Measurements from ENCODE around the gene GLCE. TPM values are rescaled to one million over a fixed set of nuclear protein-coding genes. Genes with fewer than 3 reads are reported as not detected.
"Not testable (repeated sequence)": the region's sequence is repeated elsewhere in the genome, so short reads cannot be mapped to it uniquely, and the experiment has no call there.

The GLCE gene
- total RNA-seq, 2 donors from 2014 or later, result 6.6 to 9.3 TPM

GRCh38 chr15:69149803-69150202, 10.6 kb upstream of the GLCE start:
- Histone ChIP-seq H3K36me3 (replicated peaks in 1 of 2; ENCODE audit: insufficient read depth in 1 of 2, low read depth in 2 of 2) (no peaks in the 10 kb centered on the region), H3K9me3 (no peaks in the 10 kb centered on the region), H3K27me3 (no peaks in the 10 kb centered on the region), H3K4me1 (peaks cover 5% of the 10 kb centered on the region), H3K27ac (no peak overlapping the region), H3K4me3 (no peak overlapping the region)
- intact Hi-C loops (cut with DNase I), result no loop called here
- TF ChIP-seq POLR2A (IDR thresholded peaks at IDR 0.05), result no peak
- no peak for TF ChIP-seq CTCF (IDR thresholded peaks at IDR 0.05)
- no peak for ATAC-seq
- 82 to 84% methylated on average over 2 of the region's 2 CpGs for WGBS, 2 donors
- DNase-seq, result no peak

GRCh38 chr15:69150336-69150735, 10.1 kb upstream of the GLCE start:
- Histone ChIP-seq H3K36me3 (replicated peaks in 1 of 2; ENCODE audit: insufficient read depth in 1 of 2, low read depth in 2 of 2) (no peaks in the 10 kb centered on the region), H3K27me3 (no peaks in the 10 kb centered on the region), H3K27ac (no peak overlapping the region), H3K9me3 (no peaks in the 10 kb centered on the region), H3K4me3 (no peak overlapping the region), H3K4me1 (peaks cover 5% of the 10 kb centered on the region)
- WGBS, 2 donors, result 82 to 89% methylated on average over 3 of the region's 3 CpGs
- DNase-seq (no peak), ATAC-seq (no peak)
- TF ChIP-seq POLR2A (IDR thresholded peaks at IDR 0.05) (no peak), CTCF (IDR thresholded peaks at IDR 0.05) (no peak)
- intact Hi-C loops (cut with DNase I), result no loop called here

GRCh38 chr15:69150841-69151240, 9.6 kb upstream of the GLCE start:
- 51 to 64% methylated on average over 2 of the region's 2 CpGs for WGBS, 2 donors
- Histone ChIP-seq H3K36me3 (replicated peaks in 1 of 2; ENCODE audit: insufficient read depth in 1 of 2, low read depth in 2 of 2) (no peaks in the 10 kb centered on the region), H3K9me3 (no peaks in the 10 kb centered on the region), H3K4me3 (no peak overlapping the region), H3K27ac (no peak overlapping the region), H3K27me3 (no peaks in the 10 kb centered on the region), H3K4me1 (peaks cover 3% of the 10 kb centered on the region)
- DNase-seq (no peak), ATAC-seq (no peak)
- TF ChIP-seq CTCF (IDR thresholded peaks at IDR 0.05), result no peak
- TF ChIP-seq POLR2A (IDR thresholded peaks at IDR 0.05), result no peak
- intact Hi-C loops (cut with DNase I), result no loop called here

GRCh38 chr15:69153046-69153445, 7.4 kb upstream of the GLCE start:
- Histone ChIP-seq H3K4me3 (no peak overlapping the region), H3K27ac (no peak overlapping the region), H3K9me3 (no peaks in the 10 kb centered on the region), H3K36me3 (replicated peaks in 1 of 2; ENCODE audit: insufficient read depth in 1 of 2, low read depth in 2 of 2) (no peaks in the 10 kb centered on the region), H3K27me3 (no peaks in the 10 kb centered on the region), H3K4me1 (no peaks in the 10 kb centered on the region)
- intact Hi-C loops (cut with DNase I), result no loop called here
- 88% methylated on average over 2 of the region's 2 CpGs for WGBS, 2 donors
- DNase-seq (no peak), ATAC-seq (no peak)
- TF ChIP-seq CTCF (IDR thresholded peaks at IDR 0.05) (no peak), POLR2A (IDR thresholded peaks at IDR 0.05) (no peak)

- DNase-seq; H3K9me3 ChIP-seq; H3K4me3 ChIP-seq; ATAC-seq; intact Hi-C loops (cut with DNase I); H3K27me3 ChIP-seq; H3K27ac ChIP-seq; H3K4me1 ChIP-seq; H3K36me3 ChIP-seq (replicated peaks in 1 of 2; ENCODE audit: insufficient read depth in 1 of 2, low read depth in 2 of 2): not testable (repeated sequence)
- WGBS, 2 donors, result 88 to 90% methylated on average over 2 of the region's 2 CpGs
Measured at GRCh38 chr15:69153587-69153986, 6.8 kb upstream of the GLCE start.
